ENCODE measurements around the gene SPHK2. TPM values are rescaled to one million over a fixed set of nuclear protein-coding genes. Genes with fewer than 3 reads are reported as not detected.

Gene SPHK2
- polyA plus RNA-seq, 1 of the 3 experiments (the other 2 are of a cell fraction) = 14.8 TPM

DNA sequence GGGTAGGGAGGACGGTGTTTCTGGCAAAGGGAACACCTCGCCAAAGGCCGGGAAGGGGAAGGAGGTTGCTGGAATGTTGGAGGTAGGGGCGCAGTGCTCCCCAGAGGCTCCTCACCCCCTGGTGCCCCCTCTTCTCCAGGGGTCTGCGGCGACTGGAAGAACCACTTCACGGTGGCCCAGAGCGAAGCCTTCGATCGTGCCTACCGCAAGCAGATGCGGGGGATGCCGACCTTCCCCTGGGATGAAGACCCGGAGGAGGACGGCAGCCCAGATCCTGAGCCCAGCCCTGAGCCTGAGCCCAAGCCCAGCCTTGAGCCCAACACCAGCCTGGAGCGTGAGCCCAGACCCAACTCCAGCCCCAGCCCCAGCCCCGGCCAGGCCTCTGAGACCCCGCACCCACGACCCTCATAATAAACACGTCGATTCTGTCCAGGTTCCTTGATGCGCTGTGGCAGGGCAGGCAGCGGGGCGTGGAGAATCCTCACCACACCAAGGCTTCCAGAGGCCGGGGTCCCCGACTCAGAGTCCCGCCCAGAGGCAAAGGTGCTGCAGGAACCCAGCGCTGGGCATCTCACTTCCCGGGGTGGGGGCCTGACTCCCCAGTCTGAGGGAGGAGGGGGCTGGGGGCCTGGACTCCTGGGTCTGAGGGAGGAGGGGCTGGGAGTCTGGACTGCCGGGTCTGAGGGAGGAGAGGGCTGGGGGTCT is 20.2 kb upstream of the SPHK2 start:
- Histone ChIP-seq H3K4me1 (ENCODE audit: control insufficient read depth in 1 of 2, insufficient read depth in 2 of 2, low read depth in 1 of 2, low read length in 1 of 2) (no peaks in the 10 kb centered on the region), H3F3A (replicated peaks; ENCODE audit: insufficient read depth) (no peaks in the 10 kb centered on the region), H3K9me3 (no peaks in the 10 kb centered on the region), H3K27me3 (ENCODE audit: insufficient read depth) (no peaks in the 10 kb centered on the region; the same call in 1 of the 2 replicates), H4K20me1 (ENCODE audit: insufficient read depth) (no peaks in the 10 kb centered on the region), H3K27ac (ENCODE audit: low read depth in 2 of 2, low read length in 1 of 2) (no peak overlapping the region), H3K4me3 (ENCODE audit: low read depth in 2 of 2, low read length in 1 of 2) (no peak overlapping the region), H2AFZ (ENCODE audit: low read depth) (no peak overlapping the region), H3K4me2 (no peak overlapping the region), H3K9ac (no peak overlapping the region), H3K9me2 (no peaks in the 10 kb centered on the region), H3K36me3 (replicated peaks in 1 of 2; ENCODE audit: control insufficient read depth in 1 of 2, insufficient read depth in 2 of 2, low read length in 1 of 2) (no peaks in the 10 kb centered on the region), H3K79me2 (ENCODE audit: insufficient read depth) (no peaks in the 10 kb centered on the region)
- 51% methylated on average over 29 of the region's 30 CpGs for WGBS (ENCODE audit: low lambda C conversion rate)
- no peak for TF ChIP-seq YY1 (IDR thresholded peaks at IDR 0.05; ENCODE audit: low read depth)
- TF ChIP-seq FOSL2 (IDR thresholded peaks at IDR 0.05; ENCODE audit: borderline replicate concordance, low read depth) = no peak
- TF ChIP-seq CHD2 (IDR thresholded peaks at IDR 0.05; ENCODE audit: low read length, partially characterized antibody) = no peak
- TF ChIP-seq RCOR1 (IDR thresholded peaks at IDR 0.05; ENCODE audit: low read length) = no peak
- no peak for TF ChIP-seq USF2 (IDR thresholded peaks at IDR 0.05; ENCODE audit: borderline replicate concordance, low read depth, low read length)
- TF ChIP-seq TEAD4 (IDR thresholded peaks at IDR 0.05; ENCODE audit: borderline replicate concordance, insufficient read depth) = no peak
- TF ChIP-seq, protein P1, sequence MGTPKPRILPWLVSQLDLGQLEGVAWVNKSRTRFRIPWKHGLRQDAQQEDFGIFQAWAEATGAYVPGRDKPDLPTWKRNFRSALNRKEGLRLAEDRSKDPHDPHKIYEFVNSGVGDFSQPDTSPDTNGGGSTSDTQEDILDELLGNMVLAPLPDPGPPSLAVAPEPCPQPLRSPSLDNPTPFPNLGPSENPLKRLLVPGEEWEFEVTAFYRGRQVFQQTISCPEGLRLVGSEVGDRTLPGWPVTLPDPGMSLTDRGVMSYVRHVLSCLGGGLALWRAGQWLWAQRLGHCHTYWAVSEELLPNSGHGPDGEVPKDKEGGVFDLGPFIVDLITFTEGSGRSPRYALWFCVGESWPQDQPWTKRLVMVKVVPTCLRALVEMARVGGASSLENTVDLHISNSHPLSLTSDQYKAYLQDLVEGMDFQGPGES (IDR thresholded peaks at IDR 0.05; ENCODE audit: low read depth, low read length) = no peak
- no peak for TF ChIP-seq RAD21 (IDR thresholded peaks at IDR 0.05; ENCODE audit: low read length)
- no peak for TF ChIP-seq RXRA (IDR thresholded peaks at IDR 0.05; ENCODE audit: borderline replicate concordance, low read depth)
- TF ChIP-seq JUND (IDR thresholded peaks at IDR 0.05) = no peak
- POLR2A ChIA-PET = no interaction called here
- DNase-seq = no peak
- CTCF ChIA-PET = interaction anchor here (0.7 to 1.4 kb wide), 3 partner anchors 10 to 14 kb away, joined by 3 to 13 read pairs (median 3); no protein-coding TSS in a partner anchor

DNA sequence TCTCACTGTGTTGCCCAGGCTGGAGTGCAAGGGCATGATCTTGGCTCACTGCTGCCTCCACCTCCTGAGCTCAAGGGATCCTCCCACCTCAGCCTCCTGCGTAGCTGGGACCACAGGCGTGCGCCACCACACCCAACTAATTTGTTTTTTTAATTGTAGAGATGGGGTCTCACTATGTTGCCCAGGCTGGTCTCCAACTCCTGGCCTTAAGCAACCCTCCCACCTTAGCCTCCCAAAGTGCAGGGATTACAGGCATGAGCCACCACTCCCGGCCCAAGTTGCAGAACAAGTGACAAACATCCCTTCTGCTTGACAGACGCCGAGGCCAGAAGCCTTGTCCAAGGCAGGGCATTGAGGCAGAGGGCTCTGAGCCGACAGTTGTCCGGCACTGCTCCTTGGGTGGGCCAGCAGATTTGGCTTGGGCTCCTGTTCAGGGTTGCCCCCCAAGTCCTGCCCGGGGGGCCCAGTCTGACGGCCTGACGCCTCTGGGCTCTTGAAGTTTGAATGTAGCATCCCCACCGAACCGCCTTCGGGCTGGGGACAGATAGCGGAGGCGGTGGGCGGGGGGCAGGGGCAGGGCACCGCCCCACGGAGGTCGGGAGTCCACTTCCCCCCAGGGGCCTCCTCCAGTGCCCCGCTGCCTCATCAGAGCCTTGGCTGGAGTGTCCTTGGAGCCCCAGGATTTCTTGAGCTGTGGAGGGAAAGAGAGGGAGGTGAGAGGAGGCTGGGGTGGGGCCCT is 18.5 kb upstream of the SPHK2 start:
- Histone ChIP-seq H3K27me3 (ENCODE audit: insufficient read depth) (no peaks in the 10 kb centered on the region; the same call in 1 of the 2 replicates), H3K4me1 (ENCODE audit: control insufficient read depth in 1 of 2, insufficient read depth in 2 of 2, low read depth in 1 of 2, low read length in 1 of 2) (no peaks in the 10 kb centered on the region), H4K20me1 (ENCODE audit: insufficient read depth) (no peaks in the 10 kb centered on the region), H3K79me2 (ENCODE audit: insufficient read depth) (no peaks in the 10 kb centered on the region), H2AFZ (ENCODE audit: low read depth) (no peak overlapping the region), H3K27ac (ENCODE audit: low read depth in 2 of 2, low read length in 1 of 2) (no peak overlapping the region), H3K9ac (no peak overlapping the region), H3K9me3 (no peaks in the 10 kb centered on the region), H3K9me2 (no peaks in the 10 kb centered on the region), H3K4me2 (no peak overlapping the region), H3K36me3 (replicated peaks in 1 of 2; ENCODE audit: control insufficient read depth in 1 of 2, insufficient read depth in 2 of 2, low read length in 1 of 2) (no peaks in the 10 kb centered on the region), H3K4me3 (ENCODE audit: low read depth in 2 of 2, low read length in 1 of 2) (no peak overlapping the region), H3F3A (replicated peaks; ENCODE audit: insufficient read depth) (no peaks in the 10 kb centered on the region)
- TF ChIP-seq TCF12 (IDR thresholded peaks at IDR 0.05) (no peak), MXI1 (IDR thresholded peaks at IDR 0.05; ENCODE audit: low read depth, low read length) (no peak), ELF1 (IDR thresholded peaks at IDR 0.05) (no peak), RXRA (IDR thresholded peaks at IDR 0.05; ENCODE audit: borderline replicate concordance, low read depth) (no peak), POLR2AphosphoS5 (IDR thresholded peaks at IDR 0.05; ENCODE audit: low read depth, low read length) (no peak), EZH2phosphoT487 (IDR thresholded peaks at IDR 0.05; ENCODE audit: borderline replicate concordance, low read depth) (no peak)
- TF ChIP-seq, protein P2, sequence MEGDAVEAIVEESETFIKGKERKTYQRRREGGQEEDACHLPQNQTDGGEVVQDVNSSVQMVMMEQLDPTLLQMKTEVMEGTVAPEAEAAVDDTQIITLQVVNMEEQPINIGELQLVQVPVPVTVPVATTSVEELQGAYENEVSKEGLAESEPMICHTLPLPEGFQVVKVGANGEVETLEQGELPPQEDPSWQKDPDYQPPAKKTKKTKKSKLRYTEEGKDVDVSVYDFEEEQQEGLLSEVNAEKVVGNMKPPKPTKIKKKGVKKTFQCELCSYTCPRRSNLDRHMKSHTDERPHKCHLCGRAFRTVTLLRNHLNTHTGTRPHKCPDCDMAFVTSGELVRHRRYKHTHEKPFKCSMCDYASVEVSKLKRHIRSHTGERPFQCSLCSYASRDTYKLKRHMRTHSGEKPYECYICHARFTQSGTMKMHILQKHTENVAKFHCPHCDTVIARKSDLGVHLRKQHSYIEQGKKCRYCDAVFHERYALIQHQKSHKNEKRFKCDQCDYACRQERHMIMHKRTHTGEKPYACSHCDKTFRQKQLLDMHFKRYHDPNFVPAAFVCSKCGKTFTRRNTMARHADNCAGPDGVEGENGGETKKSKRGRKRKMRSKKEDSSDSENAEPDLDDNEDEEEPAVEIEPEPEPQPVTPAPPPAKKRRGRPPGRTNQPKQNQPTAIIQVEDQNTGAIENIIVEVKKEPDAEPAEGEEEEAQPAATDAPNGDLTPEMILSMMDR (IDR thresholded peaks at IDR 0.05) = no peak
- ChIA-PET CTCF (interaction anchor here (1.0 to 1.4 kb wide), 2 partner anchors 12 to 112 kb away, joined by 6 to 13 read pairs; no protein-coding TSS in a partner anchor), POLR2A (no interaction called here)
- WGBS (ENCODE audit: low lambda C conversion rate) = 84% methylated on average over 18 of the region's 21 CpGs
- no peak for DNase-seq

All from SK-N-SH (cell line).